Stimulated activated CD8-positive, alpha-beta memory T cell treated with anti-CD3 and anti-CD28 coated beads, Interleukin-12 subunit alpha, Interleukin-12 subunit beta, amount 100 ng/mL, for 1 hour (primary cell): ENCODE measurements around the gene TMEM186.
"Not testable (repeated sequence)": the region's sequence is repeated elsewhere in the genome, so short reads cannot be mapped to it uniquely, and the experiment has no call there.

Source experiments
- DNase-seq: peaks from one replicate; pipeline ENCODE4 v3.0.0-alpha.2; 2020; ENCODE audit warnings: low read depth

Gene TMEM186

GRCh38 chr16:8797364-8798173 lies at the start of gene TMEM186, which contains the start of gene PMM2:
TSS of gene TMEM186 (minus strand) at chr16:8797639. CDS start at chr16:8797614, 25 bp downstream.
TSS of gene PMM2 (plus strand) at chr16:8797839. CDS start at chr16:8797883, 44 bp downstream.
- DNase-seq, result peak; percentile 94

GRCh38 chr16:8847145-8847544 lies 49.7 kb upstream of the TMEM186 start:
- no peak for DNase-seq

GRCh38 chr16:8846401-8846932 lies 49.0 kb upstream of the TMEM186 start:
- no peak for DNase-seq

- DNase-seq, result no peak
Observed at GRCh38 chr16:8845699-8846298, 48.4 kb upstream of the TMEM186 start.

- not testable (repeated sequence) for DNase-seq
Observed at GRCh38 chr16:8843296-8843695, 45.9 kb upstream of the TMEM186 start.

- not testable (repeated sequence) for DNase-seq
Observed at GRCh38 chr16:8842016-8842415, 44.6 kb upstream of the TMEM186 start.

- not testable (repeated sequence) for DNase-seq
Observed at GRCh38 chr16:8837594-8837993, 40.2 kb upstream of the TMEM186 start.

- not testable (repeated sequence) for DNase-seq
Observed at GRCh38 chr16:8836797-8837196, 39.4 kb upstream of the TMEM186 start.

GRCh38 chr16:8832717-8833105 lies 35.3 kb upstream of the TMEM186 start:
- DNase-seq, result no peak

- no peak for DNase-seq
Observed at GRCh38 chr16:8831871-8832716, 34.7 kb upstream of the TMEM186 start.

GRCh38 chr16:8831450-8831849 lies 34.0 kb upstream of the TMEM186 start:
- no peak for DNase-seq

- no peak for DNase-seq
Observed at GRCh38 chr16:8828541-8829165, 31.2 kb upstream of the TMEM186 start.

- DNase-seq, result no peak
Observed at GRCh38 chr16:8826278-8826879, 28.9 kb upstream of the TMEM186 start.

GRCh38 chr16:8822403-8822802 lies 25.0 kb upstream of the TMEM186 start:
- no peak for DNase-seq

- DNase-seq, result no peak
Observed at GRCh38 chr16:8819411-8820034, 22.1 kb upstream of the TMEM186 start.

GRCh38 chr16:8818504-8819270 lies 21.2 kb upstream of the TMEM186 start:
- no peak for DNase-seq

- DNase-seq, result no peak
Observed at GRCh38 chr16:8816967-8817655, 19.7 kb upstream of the TMEM186 start.

- no peak for DNase-seq
Observed at GRCh38 chr16:8814095-8814806, 16.8 kb upstream of the TMEM186 start.
